HepG2 (cell line): ENCODE measurements around the gene TRMT10C. TPM values are rescaled to one million over a fixed set of nuclear protein-coding genes. Genes with fewer than 3 reads are reported as not detected.

Experiments
- CHD4 ChIP-seq: fragments of 200-600 bp; sonication (generic); IDR thresholded peaks from 2 replicates; pipeline ENCODE4 v1.7.0; 2017; ENCODE audit warnings: mild to moderate bottlenecking, low read length, borderline replicate concordance
- E2F1 ChIP-seq: sonication (generic); formaldehyde crosslinking; IDR thresholded peaks from 2 replicates; pipeline ENCODE4 v1.5.0; 2020; ENCODE audit warnings: missing genetic modification reagents
- EEA1 ChIP-seq: sonication (generic); formaldehyde crosslinking; IDR thresholded peaks from 2 replicates; pipeline ENCODE4 v1.5.1; 2020; ENCODE audit warnings: mild to moderate bottlenecking, missing genetic modification reagents, borderline replicate concordance
- ETV5 ChIP-seq: IDR thresholded peaks from 2 replicates; pipeline ENCODE4 v1.6.1; 2018; ENCODE audit warnings: missing biosample characterization, missing genetic modification reagents, inconsistent platforms, borderline replicate concordance
- FOXA3 ChIP-seq: IDR thresholded peaks from 2 replicates; pipeline ENCODE4 v1.6.1; 2016; ENCODE audit warnings: missing genetic modification reagents, missing compliant biosample characterization
- GTF3A ChIP-seq: sonication (generic); formaldehyde crosslinking; conservative IDR thresholded peaks from 2 replicates; pipeline ENCODE4 v1.4.0; 2020; ENCODE audit warnings: mild to moderate bottlenecking, missing genetic modification reagents
- HOXA3 ChIP-seq: sonication (generic); formaldehyde crosslinking; IDR thresholded peaks from 2 replicates; pipeline ENCODE4 v1.5.0; 2020; ENCODE audit warnings: missing genetic modification reagents
- MATR3 ChIP-seq: sonication (generic); formaldehyde crosslinking; IDR thresholded peaks from 2 replicates; pipeline ENCODE4 v1.4.0; 2020; ENCODE audit warnings: missing genetic modification reagents
- NCOA5 ChIP-seq: sonication (generic); formaldehyde crosslinking; IDR thresholded peaks from 2 replicates; pipeline ENCODE4 v1.4.0; 2020; ENCODE audit warnings: missing genetic modification reagents
- NFYC ChIP-seq: IDR thresholded peaks from 2 replicates; pipeline ENCODE4 v1.6.1; 2016; ENCODE audit warnings: missing genetic modification reagents, missing compliant biosample characterization
- TIGD3 ChIP-seq: sonication (generic); formaldehyde crosslinking; IDR thresholded peaks from 2 replicates; pipeline ENCODE4 v1.5.1; 2020; ENCODE audit warnings: mild to moderate bottlenecking, missing genetic modification reagents, borderline replicate concordance
- TSC22D2 ChIP-seq: sonication (generic); formaldehyde crosslinking; IDR thresholded peaks from 2 replicates; pipeline ENCODE4 v1.5.1; 2020; ENCODE audit warnings: missing genetic modification reagents, mild to moderate bottlenecking, borderline replicate concordance
- ZBTB26 ChIP-seq: IDR thresholded peaks from 2 replicates; pipeline ENCODE4 v1.6.1; 2016; ENCODE audit warnings: missing compliant biosample characterization, missing genetic modification reagents, borderline replicate concordance
- ZNF3 ChIP-seq: IDR thresholded peaks from 2 replicates; pipeline ENCODE4 v1.7.0; 2017; ENCODE audit warnings: inconsistent platforms
- ZNF331 ChIP-seq: sonication (generic); formaldehyde crosslinking; IDR thresholded peaks from 2 replicates; pipeline ENCODE4 v1.4.0; 2020; ENCODE audit warnings: missing genetic modification reagents
- ZNF362 ChIP-seq: sonication (generic); formaldehyde crosslinking; IDR thresholded peaks from 2 replicates; pipeline ENCODE4 v1.4.0; 2020; ENCODE audit warnings: missing genetic modification reagents, mild to moderate bottlenecking, borderline replicate concordance
- ZNF609 ChIP-seq: sonication (generic); formaldehyde crosslinking; IDR thresholded peaks from 2 replicates; pipeline ENCODE4 v1.4.0; 2020; ENCODE audit warnings: mild to moderate bottlenecking, missing genetic modification reagents, borderline replicate concordance
- ZNF766 ChIP-seq: sonication (generic); formaldehyde crosslinking; IDR thresholded peaks from 2 replicates; pipeline ENCODE4 v1.5.0; 2020; ENCODE audit warnings: missing genetic modification reagents, borderline replicate concordance
- polyA plus RNA-seq, 8 experiments: library from polyadenylated mRNA; depleted of rRNA in 3 of 8; stranded (reverse) in 7 of 8; unstranded in 1 of 8; fragments of >200 nt; fragmentation: Illumina TruSeq in 4 of 8; extraction: Trizol in 4 of 8; gene quantifications; 2 replicates each; pipeline versions ENCODE4 v1.2.1 to v1.2.3, GENCODE V29; 2011 to 2016; ENCODE audit warnings: low read depth in 4 of 8, missing spikeins in 1 of 8, mixed read lengths in 1 of 8; ENCODE audit not compliant: insufficient read depth in 1 of 8
- total RNA-seq, 5 experiments: library from RNA; depleted of rRNA; stranded (reverse); fragments of >200 nt; fragmentation: Illumina TruSeq; extraction: Trizol; gene quantifications; 2 replicates each; pipeline ENCODE4 v1.2.3, GENCODE V29; 2016; ENCODE audit warnings: low read depth in 1 of 5

Gene TRMT10C
- total and polyA plus RNA-seq, 2 of the 13 experiments (the other 11 are each of a cell fraction or from before 2014, with no cell fraction given), result 10.8 to 39.2 TPM

GRCh38 chr3:101573449-101574387 is 12.1 kb downstream of the TRMT10C start, which contains the start of gene PCNP (continued):
- TF ChIP-seq E2F1 (CRISPR knock-in tag) (peak; percentile 58; the same call in 1 of the 2 replicates), FOXA3 (CRISPR knock-in tag) (peak; percentile 69), MATR3 (no peak), ZBTB26 (CRISPR knock-in tag) (no peak; the same call in 1 of the 2 replicates), ETV5 (peak; percentile 76), TIGD3 (CRISPR knock-in tag) (no peak), CHD4 (no peak; the same call in 1 of the 2 replicates), EEA1 (0 out of 2 replicates have a peak, but pooled peaks have one; percentile 7), NCOA5 (CRISPR knock-in tag) (no peak), ZNF766 (no peak), HOXA3 (CRISPR knock-in tag) (peak; percentile 97), GTF3A (0 out of 2 replicates have a peak, but pooled peaks have one; percentile 53), NFYC (CRISPR knock-in tag) (no peak; the same call in 1 of the 2 replicates), ZNF3 (no peak), ZNF609 (peak; percentile 18; the same call in 1 of the 2 replicates), TSC22D2 (CRISPR knock-in tag) (no peak; the same call in 1 of the 2 replicates), ZNF331 (CRISPR knock-in tag) (peak; percentile 59; the same call in 1 of the 2 replicates), ZNF362 (CRISPR knock-in tag) (no peak)
